A549 (cell line): Measurements from ENCODE around the gene MPPED1. TPM values are rescaled to one million over a fixed set of nuclear protein-coding genes. Genes with fewer than 3 reads are reported as not detected.
A peak's percentile ranks its signal among the peaks of the same experiment; 100 is the strongest.

Experiments
- ATAC-seq, 2 experiments: fragments of 200-7000 bp in 1 of 2; fragments of >200 bp in 1 of 2; cut with Nextera tagmentation in 1 of 2; cut with Tn5 transposase in 1 of 2; 3 replicates each; pipeline versions ENCODE4 v1.8.0 to v1.9.1; 2018 to 2020; ENCODE audit warnings: mild to moderate bottlenecking in 1 of 2, moderate library complexity in 1 of 2
- CTCF ChIA-PET: fragments of 300-600 bp; sonication (Branson Sonifier 250); formaldehyde crosslinking; extraction: SDS; loops from one replicate; lab custom pipeline; 2021; ENCODE audit warnings: antibody characterized with exemption, inconsistent platforms; lab: Yijun Ruan, JAX
- POLR2A ChIA-PET: fragments of 350-600 bp; formaldehyde crosslinking; extraction: SDS; loops from one replicate; lab custom pipeline; 2021; ENCODE audit warnings: antibody characterized with exemption, inconsistent platforms; lab: Yijun Ruan, JAX
- DNase-seq, 2 experiments: peaks; one replicate each; pipeline versions ENCODE4 v3.0.0 to v3.0.0-alpha.2; 2011 to 2016; ENCODE audit warnings: low read depth in 1 of 2, low spot score in 1 of 2
- FAIRE-seq: peaks from 2 replicates; lab custom pipeline; 2011; peaks lifted over from hg19 to GRCh38; lab: Jason Lieb, UNC
- H3K27ac ChIP-seq, 2 experiments: fragments of >200 bp; sonication (Bioruptor Twin); formaldehyde crosslinking; 3 replicates each; pipeline ENCODE4 v1.5.1; 2016 to 2017
- H3K4me1 ChIP-seq: fragments of >200 bp; sonication (Bioruptor Twin); formaldehyde crosslinking; 3 replicates; pipeline ENCODE4 v1.6.1; 2016
- H3K4me2 ChIP-seq: fragments of >200 bp; sonication (Bioruptor Twin); formaldehyde crosslinking; 3 replicates; pipeline ENCODE4 v1.6.1; 2016
- H3K4me3 ChIP-seq: fragments of >200 bp; sonication (Bioruptor Twin); formaldehyde crosslinking; 3 replicates; pipeline ENCODE4 v1.5.1; 2016
- H3K9me3 ChIP-seq: fragments of >200 bp; sonication (Bioruptor Twin); formaldehyde crosslinking; 3 replicates; pipeline ENCODE4 v1.6.1; 2016
- CBX2 ChIP-seq: fragments of 200-600 bp; sonication (generic); IDR thresholded peaks from 2 replicates; pipeline ENCODE4 v1.6.1; 2016; ENCODE audit warnings: low read depth, mild to moderate bottlenecking, borderline replicate concordance
- CEBPB ChIP-seq, 2 experiments: fragments of >200 bp in 1 of 2; sonication (Bioruptor Twin) in 1 of 2; formaldehyde crosslinking in 1 of 2; IDR thresholded peaks; 2 replicates each; pipeline ENCODE4 v1.6.1; 2012 to 2016
- CHD2 ChIP-seq: fragments of 150-350 bp; IDR thresholded peaks from 2 replicates; pipeline ENCODE4 v1.6.1; 2014; ENCODE audit warnings: low read length; ENCODE audit not compliant: partially characterized antibody
- EHF ChIP-seq: fragments of 250-450 bp; sonication (Bioruptor Pico); IDR thresholded peaks from 2 replicates; pipeline ENCODE4 v1.5.0; 2020; ENCODE audit warnings: mild to moderate bottlenecking
- ELK1 ChIP-seq: fragments of 150-350 bp; IDR thresholded peaks from 2 replicates; pipeline ENCODE4 v1.6.1; 2014; ENCODE audit warnings: low read depth, mild to moderate bottlenecking, low read length
- FOSB ChIP-seq: fragments of 250-450 bp; sonication (Bioruptor Pico); IDR thresholded peaks from 2 replicates; pipeline ENCODE4 v1.5.0; 2020; ENCODE audit warnings: mild to moderate bottlenecking, moderate library complexity
- FOXS1 ChIP-seq: fragments of 250-450 bp; sonication (Bioruptor Pico); IDR thresholded peaks from 2 replicates; pipeline ENCODE4 v1.5.0; 2020; ENCODE audit warnings: mild to moderate bottlenecking, moderate library complexity
- HOXA7 ChIP-seq: fragments of 250-450 bp; sonication (Bioruptor Pico); IDR thresholded peaks from 2 replicates; pipeline ENCODE4 v1.5.0; 2020; ENCODE audit warnings: mild to moderate bottlenecking, moderate library complexity
- HOXB13 ChIP-seq: fragments of 250-450 bp; sonication (Bioruptor Pico); IDR thresholded peaks from 2 replicates; pipeline ENCODE4 v1.5.0; 2020; ENCODE audit warnings: low read depth, mild to moderate bottlenecking, moderate library complexity
- HOXB5 ChIP-seq: fragments of 250-450 bp; sonication (Bioruptor Pico); IDR thresholded peaks from 2 replicates; pipeline ENCODE4 v1.5.0; 2020; ENCODE audit warnings: mild to moderate bottlenecking, moderate library complexity
- JUNB ChIP-seq: fragments of >200 bp; sonication (Bioruptor Twin); formaldehyde crosslinking; IDR thresholded peaks from 2 replicates; pipeline ENCODE4 v1.6.1; 2016
- KDM1A ChIP-seq: fragments of 200-600 bp; sonication (generic); IDR thresholded peaks from 2 replicates; pipeline ENCODE4 v1.6.1; 2016; ENCODE audit warnings: low read depth, mild to moderate bottlenecking
- MAZ ChIP-seq: fragments of 150-350 bp; IDR thresholded peaks from 2 replicates; pipeline ENCODE4 v1.6.1; 2014; ENCODE audit warnings: antibody characterized with exemption, low read depth, low read length, borderline replicate concordance
- NPAS2 ChIP-seq: fragments of 250-450 bp; sonication (Bioruptor Pico); IDR thresholded peaks from 2 replicates; pipeline ENCODE4 v1.8.0; 2022; ENCODE audit warnings: mild to moderate bottlenecking, moderate library complexity, borderline replicate concordance
- POLR2A ChIP-seq: IDR thresholded peaks from 2 replicates; pipeline ENCODE4 v1.6.1; 2012; ENCODE audit warnings: mild to moderate bottlenecking, low read length
- POLR2AphosphoS2 ChIP-seq: conservative IDR thresholded peaks from 2 replicates; pipeline ENCODE4 v1.6.1; 2012; ENCODE audit warnings: low read length, improper control_type of control experiment, inconsistent platforms
- RAD21 ChIP-seq, 2 experiments: fragments of >200 bp in 1 of 2; sonication (Bioruptor Twin) in 1 of 2; formaldehyde crosslinking in 1 of 2; IDR thresholded peaks in 1 of 2; conservative IDR thresholded peaks in 1 of 2; 2 replicates in 1 of 2; 3 replicates in 1 of 2; pipeline ENCODE4 v1.6.1; 2012 to 2018; ENCODE audit warnings: inconsistent platforms in 1 of 2
- RCOR1 ChIP-seq: fragments of 150-350 bp; IDR thresholded peaks from 2 replicates; pipeline ENCODE4 v1.6.1; 2014; ENCODE audit warnings: antibody characterized with exemption, low read length, low read depth
- SREBF2 ChIP-seq: fragments of 450-650 bp; IDR thresholded peaks from 2 replicates; pipeline ENCODE4 v1.6.1; 2014; ENCODE audit warnings: mild to moderate bottlenecking, moderate library complexity
- TFCP2L1 ChIP-seq: fragments of 250-450 bp; sonication (Bioruptor Pico); IDR thresholded peaks from 2 replicates; pipeline ENCODE4 v1.5.0; 2021; ENCODE audit warnings: mild to moderate bottlenecking
- TP53 ChIP-seq: fragments of 250-450 bp; sonication (Bioruptor Pico); IDR thresholded peaks from 2 replicates; pipeline ENCODE4 v1.5.0; 2021; ENCODE audit warnings: mild to moderate bottlenecking, moderate library complexity
- ZSCAN20 ChIP-seq: fragments of 250-450 bp; sonication (Bioruptor Pico); IDR thresholded peaks from 2 replicates; pipeline ENCODE4 v1.8.0; 2022; ENCODE audit warnings: mild to moderate bottlenecking, moderate library complexity
- WGBS: methylation state at CpG from one replicate; pipeline ENCODE4 v1.1.6; 2017; ENCODE audit errors: missing lambda C conversion rate; 5-methylcytosine and 5-hydroxymethylcytosine counted together
- polyA plus RNA-seq, 4 experiments: library from polyadenylated mRNA; depleted of rRNA in 3 of 4; stranded (reverse); fragments of >200 nt; fragmentation: RNase III in 1 of 4; extraction: RNeasy Plus Mini Kit Qiagen cat#74134 plus additional on column Dnase treatment in 1 of 4; gene quantifications; 2 replicates in 3 of 4; 3 replicates in 1 of 4; pipeline ENCODE4 v1.2.3, GENCODE V29; 2011 to 2017
- TF ChIP-seq, protein P1 (sequence below): fragments of 200-600 bp; sonication (generic); IDR thresholded peaks from 2 replicates; pipeline ENCODE4 v1.6.1; 2016; ENCODE audit warnings: antibody characterized with exemption, mild to moderate bottlenecking, moderate library complexity
- TF ChIP-seq, protein P2 (sequence below): IDR thresholded peaks from 2 replicates; pipeline ENCODE4 v1.6.1; 2012
- TF ChIP-seq, protein P3 (sequence below): IDR thresholded peaks from 2 replicates; pipeline ENCODE4 v1.6.1; 2012; ENCODE audit warnings: low read depth, borderline replicate concordance
- TF ChIP-seq, protein P4 (sequence below): fragments of >200 bp; sonication (Bioruptor Twin); formaldehyde crosslinking; IDR thresholded peaks from 3 replicates; pipeline ENCODE4 v1.6.1; 2016

Gene MPPED1
- polyA plus RNA-seq, 2 of the 4 experiments (the other 2 are of a cell fraction) = not detected

GRCh38 chr22:43497956-43498855 is 86.4 kb downstream of the MPPED1 start (continued):
- no peak for TF ChIP-seq TP53 (CRISPR knock-in tag)

GRCh38 chr22:43498856-43499253 is 87.0 kb downstream of the MPPED1 start:
- no peak overlapping the region for H3K4me3 ChIP-seq
- no peak for DNase-seq
- POLR2A ChIA-PET = no interaction called here
- TF ChIP-seq, protein P1, sequence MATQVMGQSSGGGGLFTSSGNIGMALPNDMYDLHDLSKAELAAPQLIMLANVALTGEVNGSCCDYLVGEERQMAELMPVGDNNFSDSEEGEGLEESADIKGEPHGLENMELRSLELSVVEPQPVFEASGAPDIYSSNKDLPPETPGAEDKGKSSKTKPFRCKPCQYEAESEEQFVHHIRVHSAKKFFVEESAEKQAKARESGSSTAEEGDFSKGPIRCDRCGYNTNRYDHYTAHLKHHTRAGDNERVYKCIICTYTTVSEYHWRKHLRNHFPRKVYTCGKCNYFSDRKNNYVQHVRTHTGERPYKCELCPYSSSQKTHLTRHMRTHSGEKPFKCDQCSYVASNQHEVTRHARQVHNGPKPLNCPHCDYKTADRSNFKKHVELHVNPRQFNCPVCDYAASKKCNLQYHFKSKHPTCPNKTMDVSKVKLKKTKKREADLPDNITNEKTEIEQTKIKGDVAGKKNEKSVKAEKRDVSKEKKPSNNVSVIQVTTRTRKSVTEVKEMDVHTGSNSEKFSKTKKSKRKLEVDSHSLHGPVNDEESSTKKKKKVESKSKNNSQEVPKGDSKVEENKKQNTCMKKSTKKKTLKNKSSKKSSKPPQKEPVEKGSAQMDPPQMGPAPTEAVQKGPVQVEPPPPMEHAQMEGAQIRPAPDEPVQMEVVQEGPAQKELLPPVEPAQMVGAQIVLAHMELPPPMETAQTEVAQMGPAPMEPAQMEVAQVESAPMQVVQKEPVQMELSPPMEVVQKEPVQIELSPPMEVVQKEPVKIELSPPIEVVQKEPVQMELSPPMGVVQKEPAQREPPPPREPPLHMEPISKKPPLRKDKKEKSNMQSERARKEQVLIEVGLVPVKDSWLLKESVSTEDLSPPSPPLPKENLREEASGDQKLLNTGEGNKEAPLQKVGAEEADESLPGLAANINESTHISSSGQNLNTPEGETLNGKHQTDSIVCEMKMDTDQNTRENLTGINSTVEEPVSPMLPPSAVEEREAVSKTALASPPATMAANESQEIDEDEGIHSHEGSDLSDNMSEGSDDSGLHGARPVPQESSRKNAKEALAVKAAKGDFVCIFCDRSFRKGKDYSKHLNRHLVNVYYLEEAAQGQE = no peak
- TF ChIP-seq JUNB (no peak), KDM1A (no peak), EHF (CRISPR knock-in tag) (no peak), NPAS2 (no peak), CHD2 (no peak), POLR2AphosphoS2 (no peak), TFCP2L1 (CRISPR knock-in tag) (no peak), HOXB5 (CRISPR knock-in tag) (no peak), FOSB (CRISPR knock-in tag) (no peak), CBX2 (no peak), ELK1 (no peak), SREBF2 (no peak)
- TF ChIP-seq, protein P2, sequence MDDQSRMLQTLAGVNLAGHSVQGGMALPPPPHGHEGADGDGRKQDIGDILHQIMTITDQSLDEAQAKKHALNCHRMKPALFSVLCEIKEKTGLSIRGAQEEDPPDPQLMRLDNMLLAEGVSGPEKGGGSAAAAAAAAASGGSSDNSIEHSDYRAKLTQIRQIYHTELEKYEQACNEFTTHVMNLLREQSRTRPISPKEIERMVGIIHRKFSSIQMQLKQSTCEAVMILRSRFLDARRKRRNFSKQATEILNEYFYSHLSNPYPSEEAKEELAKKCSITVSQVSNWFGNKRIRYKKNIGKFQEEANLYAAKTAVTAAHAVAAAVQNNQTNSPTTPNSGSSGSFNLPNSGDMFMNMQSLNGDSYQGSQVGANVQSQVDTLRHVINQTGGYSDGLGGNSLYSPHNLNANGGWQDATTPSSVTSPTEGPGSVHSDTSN = no peak
- TF ChIP-seq, all 56 proteins: peak for 0
- Histone ChIP-seq H3K4me1 (no peaks in the 10 kb centered on the region), H3K9me3 (no peaks in the 10 kb centered on the region), H3K27ac (no peak overlapping the region), H3K4me2 (no peak overlapping the region)
- CTCF ChIA-PET = no interaction called here
- FAIRE-seq (no peak), ATAC-seq (no peak)
- 0% methylated on average over 1 of the region's 1 CpG for WGBS

GRCh38 chr22:43500792-43501785 is 89.3 kb downstream of the MPPED1 start:
- H3K4me3 ChIP-seq = no peak overlapping the region
- FAIRE-seq (no peak), DNase-seq (no peak), ATAC-seq (0 out of 6 replicates have a peak, but pooled peaks of 1 of the 2 experiments have one; percentile 21)
- H3K4me1 ChIP-seq = no peaks in the 10 kb centered on the region
- no peak overlapping the region for H3K27ac ChIP-seq
- H3K9me3 ChIP-seq = no peaks in the 10 kb centered on the region
- ChIA-PET CTCF (no interaction called here), POLR2A (no interaction called here)
- H3K4me2 ChIP-seq = no peak overlapping the region
- WGBS = 43% methylated on average over 21 of the region's 22 CpGs
- TF ChIP-seq POLR2A (no peak), HOXA7 (no peak), CBX2 (no peak), FOXS1 (CRISPR knock-in tag) (no peak), HOXB13 (CRISPR knock-in tag) (no peak), MAZ (no peak), CEBPB (IDR thresholded peaks at IDR 0.05) (no peak), ZSCAN20 (no peak), RAD21 (conservative IDR thresholded peaks at IDR 0.05 in 1 of 2, IDR thresholded peaks at IDR 0.05 in 1 of 2) (no peak), RCOR1 (no peak)
- TF ChIP-seq, protein P3, sequence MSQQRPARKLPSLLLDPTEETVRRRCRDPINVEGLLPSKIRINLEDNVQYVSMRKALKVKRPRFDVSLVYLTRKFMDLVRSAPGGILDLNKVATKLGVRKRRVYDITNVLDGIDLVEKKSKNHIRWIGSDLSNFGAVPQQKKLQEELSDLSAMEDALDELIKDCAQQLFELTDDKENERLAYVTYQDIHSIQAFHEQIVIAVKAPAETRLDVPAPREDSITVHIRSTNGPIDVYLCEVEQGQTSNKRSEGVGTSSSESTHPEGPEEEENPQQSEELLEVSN = no peak
- TF ChIP-seq, protein P4, sequence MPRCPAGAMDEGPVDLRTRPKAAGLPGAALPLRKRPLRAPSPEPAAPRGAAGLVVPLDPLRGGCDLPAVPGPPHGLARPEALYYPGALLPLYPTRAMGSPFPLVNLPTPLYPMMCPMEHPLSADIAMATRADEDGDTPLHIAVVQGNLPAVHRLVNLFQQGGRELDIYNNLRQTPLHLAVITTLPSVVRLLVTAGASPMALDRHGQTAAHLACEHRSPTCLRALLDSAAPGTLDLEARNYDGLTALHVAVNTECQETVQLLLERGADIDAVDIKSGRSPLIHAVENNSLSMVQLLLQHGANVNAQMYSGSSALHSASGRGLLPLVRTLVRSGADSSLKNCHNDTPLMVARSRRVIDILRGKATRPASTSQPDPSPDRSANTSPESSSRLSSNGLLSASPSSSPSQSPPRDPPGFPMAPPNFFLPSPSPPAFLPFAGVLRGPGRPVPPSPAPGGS = no peak
